Epithelial cell of esophagus (primary cell): ENCODE results near the gene PCSK4.
A peak's percentile ranks its signal among the peaks of the same experiment; 100 is the strongest.

ENCODE experiments used
- DNase-seq: peaks from one replicate; pipeline ENCODE4 v3.0.0; 2010; ENCODE audit warnings: low read depth
- H3K4me3 ChIP-seq: 2 replicates; pipeline ENCODE4 v1.5.1; 2011; ENCODE audit warnings: mild to moderate bottlenecking, low read length, control low read depth
- TF ChIP-seq, protein P1 (sequence below): IDR thresholded peaks from 2 replicates; pipeline ENCODE4 v1.5.1; 2011; ENCODE audit warnings: low read depth, mild to moderate bottlenecking, low read length, control low read depth, inconsistent platforms; ENCODE audit not compliant: insufficient read depth; ENCODE audit errors: missing control alignments

Gene PCSK4

GRCh38 chr19:1507763-1508506 lies 17.8 kb upstream of the PCSK4 start:
- peak overlapping the region; percentile 50 for H3K4me3 ChIP-seq
- peak; percentile 96 for DNase-seq
- TF ChIP-seq, protein P1, sequence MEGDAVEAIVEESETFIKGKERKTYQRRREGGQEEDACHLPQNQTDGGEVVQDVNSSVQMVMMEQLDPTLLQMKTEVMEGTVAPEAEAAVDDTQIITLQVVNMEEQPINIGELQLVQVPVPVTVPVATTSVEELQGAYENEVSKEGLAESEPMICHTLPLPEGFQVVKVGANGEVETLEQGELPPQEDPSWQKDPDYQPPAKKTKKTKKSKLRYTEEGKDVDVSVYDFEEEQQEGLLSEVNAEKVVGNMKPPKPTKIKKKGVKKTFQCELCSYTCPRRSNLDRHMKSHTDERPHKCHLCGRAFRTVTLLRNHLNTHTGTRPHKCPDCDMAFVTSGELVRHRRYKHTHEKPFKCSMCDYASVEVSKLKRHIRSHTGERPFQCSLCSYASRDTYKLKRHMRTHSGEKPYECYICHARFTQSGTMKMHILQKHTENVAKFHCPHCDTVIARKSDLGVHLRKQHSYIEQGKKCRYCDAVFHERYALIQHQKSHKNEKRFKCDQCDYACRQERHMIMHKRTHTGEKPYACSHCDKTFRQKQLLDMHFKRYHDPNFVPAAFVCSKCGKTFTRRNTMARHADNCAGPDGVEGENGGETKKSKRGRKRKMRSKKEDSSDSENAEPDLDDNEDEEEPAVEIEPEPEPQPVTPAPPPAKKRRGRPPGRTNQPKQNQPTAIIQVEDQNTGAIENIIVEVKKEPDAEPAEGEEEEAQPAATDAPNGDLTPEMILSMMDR, result no peak

DNA sequence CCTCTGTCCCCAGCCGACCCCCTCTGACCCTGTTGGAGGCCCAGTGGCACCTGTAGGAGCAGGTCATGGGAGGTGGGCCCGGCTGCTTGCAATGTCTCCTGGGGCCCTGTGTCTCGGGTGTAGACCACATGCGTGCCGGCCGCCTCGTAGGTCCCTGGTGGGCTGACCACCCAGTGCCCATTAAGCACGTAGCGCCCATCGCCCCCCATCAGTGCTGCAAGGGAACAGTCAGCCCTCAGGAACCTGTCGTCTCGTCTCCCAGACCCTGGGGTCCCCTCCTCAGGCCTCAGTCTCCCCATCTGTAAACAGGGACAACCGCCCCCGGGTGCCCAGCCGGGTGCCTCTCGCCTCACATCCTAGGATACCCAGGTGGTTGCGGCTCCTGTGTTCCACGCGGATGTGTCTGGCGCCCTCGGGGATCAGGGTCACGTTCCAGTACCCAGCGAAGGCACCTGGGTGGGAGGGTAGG lies 17.1 kb upstream of the PCSK4 start:
- peak overlapping the region; percentile 50 for H3K4me3 ChIP-seq
- DNase-seq, result no peak
- TF ChIP-seq, protein P1, result no peak

DNA sequence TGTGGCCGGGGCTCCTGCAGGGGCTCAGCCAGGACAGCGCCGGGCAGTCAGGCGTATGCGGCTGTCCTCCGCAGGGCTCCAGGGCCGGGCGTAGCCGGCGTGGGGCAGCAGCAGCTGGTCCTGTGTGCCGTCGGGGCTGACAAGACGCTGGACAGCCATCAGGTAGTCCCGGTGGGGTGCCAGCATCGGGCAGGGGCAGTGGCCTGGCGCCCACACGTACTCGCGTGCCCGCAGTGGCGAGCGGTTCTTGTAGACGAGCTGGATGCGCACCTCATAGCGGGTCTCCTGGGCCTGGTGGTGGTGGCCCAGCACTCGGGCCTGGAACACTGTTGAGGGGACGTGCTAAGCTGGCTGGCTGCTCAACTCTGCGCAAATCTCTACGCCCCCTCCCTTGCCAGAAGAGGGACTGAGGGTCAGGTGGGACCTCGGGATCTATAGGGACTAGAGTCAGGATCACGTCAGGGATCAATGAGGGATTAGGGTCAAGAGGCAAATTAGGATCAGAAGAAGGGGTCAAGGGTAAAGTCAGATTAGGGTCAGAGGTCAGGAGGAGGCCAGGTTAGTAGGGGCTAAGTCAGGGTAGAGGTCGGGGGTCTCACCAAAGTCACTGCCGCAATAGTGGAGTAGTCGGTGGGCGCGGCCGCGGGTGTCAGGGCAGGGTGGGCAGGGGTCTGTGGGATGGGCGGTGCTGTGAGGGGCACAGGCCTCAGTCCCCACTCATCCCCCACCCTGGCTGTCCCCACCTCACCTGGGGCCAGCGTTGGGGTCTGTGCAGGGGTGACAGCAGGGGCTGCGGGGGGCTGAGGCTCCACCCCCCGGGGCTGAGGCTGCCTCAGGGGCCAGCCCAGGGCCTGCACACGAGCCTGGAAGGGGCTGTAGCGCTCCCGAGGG lies 16.1 kb upstream of the PCSK4 start:
- no peak for DNase-seq
- H3K4me3 ChIP-seq, result no peak overlapping the region
- TF ChIP-seq, protein P1, result no peak

GRCh38 chr19:1505012-1505411 lies 14.9 kb upstream of the PCSK4 start:
- TF ChIP-seq, protein P1, result no peak
- no peak for DNase-seq
- H3K4me3 ChIP-seq, result no peak overlapping the region

- TF ChIP-seq, protein P1, result no peak
- H3K4me3 ChIP-seq, result no peak overlapping the region
- no peak for DNase-seq
Measured at GRCh38 chr19:1503925-1504773, 14.0 kb upstream of the PCSK4 start.

DNA sequence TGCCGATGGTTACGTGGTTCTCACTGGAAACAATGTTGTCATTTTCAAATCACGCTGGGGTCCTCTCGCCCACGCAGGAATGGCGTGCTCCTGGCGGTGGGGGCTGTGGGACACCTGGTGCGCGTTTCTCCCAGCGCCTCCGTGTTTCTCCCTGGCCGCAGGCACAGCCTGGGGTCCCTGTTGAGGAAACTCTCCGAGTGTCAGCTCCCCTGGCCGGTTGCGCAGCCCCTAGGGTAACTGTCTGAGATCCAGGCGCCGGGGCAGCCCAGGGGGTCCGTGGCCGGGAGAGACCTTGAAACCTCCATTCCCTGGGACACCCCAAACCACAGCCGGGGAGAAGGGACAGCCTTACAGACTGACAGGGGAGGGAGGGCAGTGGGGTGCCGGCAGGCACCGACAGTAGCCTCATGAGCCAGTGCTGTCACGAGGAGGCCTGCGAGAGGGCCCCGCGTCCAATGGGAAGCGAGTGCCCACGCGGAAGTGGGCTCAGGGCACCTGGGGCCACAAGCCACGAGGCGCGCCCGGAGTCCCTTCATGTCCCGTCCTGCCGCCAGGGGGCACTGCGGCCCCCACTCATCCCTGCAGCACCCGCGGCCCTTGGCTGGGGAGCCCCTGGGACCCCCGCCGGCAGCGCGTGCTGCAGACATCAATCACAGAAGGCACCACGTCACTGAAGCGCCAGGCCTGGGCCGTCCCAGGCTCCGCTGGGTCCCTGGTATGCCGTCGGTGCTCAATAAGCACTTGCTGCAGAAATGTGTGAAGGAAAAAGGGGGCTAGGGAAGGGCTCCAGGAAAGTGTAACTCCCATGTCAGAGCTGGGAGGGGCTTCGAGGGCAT lies 13.2 kb upstream of the PCSK4 start:
- peak overlapping the region; percentile 33 for H3K4me3 ChIP-seq
- TF ChIP-seq, protein P1, result peak; percentile 62
- DNase-seq, result peak; percentile 38
